Spleen (tissue), 7 donors: Measurements from ENCODE around the gene SLC44A1.

Experiments
- POLR2A ChIP-seq, 3 donors: fragments of 450-650 bp; IDR thresholded peaks; one replicate each; pipeline ENCODE4 v1.5.1; 2017; ENCODE audit warnings: antibody characterized with exemption in 3 of 3, mild to moderate bottlenecking in 1 of 3
- TF ChIP-seq, protein P1 (sequence below), 11 experiments: fragments of 200-600 bp in 7 of 11; fragments of 450-650 bp in 4 of 11; sonication (generic) in 4 of 11; IDR thresholded peaks in 8 of 11; conservative IDR thresholded peaks in 3 of 11; 1 replicate in 7 of 11; 2 replicates in 4 of 11; pipeline versions ENCODE4 v1.4.0 to v1.8.0; 2016 to 2021; ENCODE audit warnings: antibody characterized with exemption in 11 of 11, inconsistent platforms in 4 of 11, mild to moderate bottlenecking in 1 of 11
- donor health status: DM: no; HTN: no; CAD: no; lungs with moderate emphysema.
- donor health status: DM: no; HTN: no; CAD: no.
- donor health status: DM: no; HTN: no; CAD: no.

- TF ChIP-seq, protein P1, sequence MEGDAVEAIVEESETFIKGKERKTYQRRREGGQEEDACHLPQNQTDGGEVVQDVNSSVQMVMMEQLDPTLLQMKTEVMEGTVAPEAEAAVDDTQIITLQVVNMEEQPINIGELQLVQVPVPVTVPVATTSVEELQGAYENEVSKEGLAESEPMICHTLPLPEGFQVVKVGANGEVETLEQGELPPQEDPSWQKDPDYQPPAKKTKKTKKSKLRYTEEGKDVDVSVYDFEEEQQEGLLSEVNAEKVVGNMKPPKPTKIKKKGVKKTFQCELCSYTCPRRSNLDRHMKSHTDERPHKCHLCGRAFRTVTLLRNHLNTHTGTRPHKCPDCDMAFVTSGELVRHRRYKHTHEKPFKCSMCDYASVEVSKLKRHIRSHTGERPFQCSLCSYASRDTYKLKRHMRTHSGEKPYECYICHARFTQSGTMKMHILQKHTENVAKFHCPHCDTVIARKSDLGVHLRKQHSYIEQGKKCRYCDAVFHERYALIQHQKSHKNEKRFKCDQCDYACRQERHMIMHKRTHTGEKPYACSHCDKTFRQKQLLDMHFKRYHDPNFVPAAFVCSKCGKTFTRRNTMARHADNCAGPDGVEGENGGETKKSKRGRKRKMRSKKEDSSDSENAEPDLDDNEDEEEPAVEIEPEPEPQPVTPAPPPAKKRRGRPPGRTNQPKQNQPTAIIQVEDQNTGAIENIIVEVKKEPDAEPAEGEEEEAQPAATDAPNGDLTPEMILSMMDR (IDR thresholded peaks at IDR 0.05 in 8 of 11, conservative IDR thresholded peaks at IDR 0.05 in 3 of 11): no peak
- no peak for TF ChIP-seq POLR2A (IDR thresholded peaks at IDR 0.05)
Measured at GRCh38 chr9:105195259-105195658, 49.2 kb upstream of the SLC44A1 start.
